Thymus (tissue), 11 donors: ENCODE results near the gene SMARCD3. TPM values are rescaled to one million over a fixed set of nuclear protein-coding genes. Genes with fewer than 3 reads are reported as not detected.

Experiments
- DNase-seq, 9 donors: peaks; one replicate each; pipeline ENCODE4 v3.0.0-alpha.2; 2013; ENCODE audit warnings: low spot score in 9 of 9, low read depth in 6 of 9, missing footprints in 1 of 9
- H3K27ac ChIP-seq, 2 donors: one replicate each; pipeline ENCODE4 v1.5.1; 2013; ENCODE audit warnings: control low read depth in 1 of 2, low read depth in 1 of 2, low read length in 1 of 2, mild to moderate bottlenecking in 1 of 2, moderate library complexity in 1 of 2
- H3K27me3 ChIP-seq, 2 donors: one replicate each; pipeline ENCODE4 v1.5.1; 2013; ENCODE audit warnings: low read length in 1 of 2; ENCODE audit not compliant: control insufficient read depth in 2 of 2, insufficient read depth in 1 of 2
- H3K36me3 ChIP-seq, 2 donors: one replicate each; pipeline ENCODE4 v1.5.1; 2013; ENCODE audit warnings: low read length in 1 of 2, mild to moderate bottlenecking in 1 of 2, moderate library complexity in 1 of 2; ENCODE audit not compliant: control insufficient read depth in 2 of 2, insufficient read depth in 2 of 2
- H3K4me1 ChIP-seq, 2 donors: one replicate each; pipeline ENCODE4 v1.5.1; 2013; ENCODE audit warnings: low read length in 2 of 2; ENCODE audit not compliant: control insufficient read depth in 2 of 2, insufficient read depth in 2 of 2
- H3K4me3 ChIP-seq, 2 donors: one replicate each; pipeline ENCODE4 v1.5.1; 2013; ENCODE audit warnings: low read length in 2 of 2, control low read depth in 1 of 2, mild to moderate bottlenecking in 1 of 2
- H3K9me3 ChIP-seq, 2 donors: one replicate each; pipeline ENCODE4 v1.5.1; 2013; ENCODE audit warnings: low read length in 1 of 2, mild to moderate bottlenecking in 1 of 2; ENCODE audit not compliant: control insufficient read depth in 2 of 2, insufficient read depth in 1 of 2
- WGBS: extraction: QIAGEN DNeasy Blood & Tissue Kit; methylation state at CpG from one replicate; pipeline ENCODE4 v1.1.7; 2013; 5-methylcytosine and 5-hydroxymethylcytosine counted together
- polyA plus RNA-seq: library from polyadenylated mRNA; stranded (reverse); fragments of 200-250 nt; gene quantifications from one replicate; pipeline ENCODE4 v1.2.3, GENCODE V29; 2013
- total RNA-seq: library from RNA; stranded (reverse); fragments of 120-200 nt; gene quantifications from one replicate; pipeline ENCODE4 v1.2.4, GENCODE V29; 2013
- donor health status: healthy.

The SMARCD3 gene
- total and polyA plus RNA-seq, 2 donors = 4.1 to 9.6 TPM

- WGBS = 74% methylated on average over 20 of the region's 20 CpGs
- Histone ChIP-seq H3K4me3 (no peak overlapping the region), H3K9me3 (no peaks in the 10 kb centered on the region), H3K4me1 (peaks cover 22 to 38% of the 10 kb centered on the region in 2 donors), H3K27me3 (peaks cover 29 to 35% of the 10 kb centered on the region in 2 donors), H3K36me3 (peaks cover 23 to 25% of the 10 kb centered on the region in 2 donors), H3K27ac (peak overlapping the region in 1 of 2 donors; percentile 77)
- DNase-seq = no peak
These were observed 6.1 kb downstream of the SMARCD3 start for GRCh38 chr7:151242159-151243044.

GRCh38 chr7:151241755-151242096 is 6.8 kb downstream of the SMARCD3 start:
- no peak for DNase-seq
- 95% methylated on average over 9 of the region's 9 CpGs for WGBS
- Histone ChIP-seq H3K4me3 (no peak overlapping the region), H3K9me3 (no peaks in the 10 kb centered on the region), H3K27ac (no peak overlapping the region), H3K36me3 (peaks cover 28 to 32% of the 10 kb centered on the region in 2 donors), H3K27me3 (peaks cover 22 to 28% of the 10 kb centered on the region in 2 donors), H3K4me1 (peaks cover 22 to 34% of the 10 kb centered on the region in 2 donors)

- Histone ChIP-seq H3K36me3 (peaks cover 30 to 37% of the 10 kb centered on the region in 2 donors), H3K27me3 (peaks cover 17 to 23% of the 10 kb centered on the region in 2 donors), H3K9me3 (no peaks in the 10 kb centered on the region), H3K4me3 (no peak overlapping the region), H3K4me1 (peaks cover 22 to 32% of the 10 kb centered on the region in 2 donors), H3K27ac (no peak overlapping the region)
- DNase-seq = no peak
- 96% methylated on average over 7 of the region's 7 CpGs for WGBS
These were observed 7.3 kb downstream of the SMARCD3 start for GRCh38 chr7:151240942-151241754.

DNA sequence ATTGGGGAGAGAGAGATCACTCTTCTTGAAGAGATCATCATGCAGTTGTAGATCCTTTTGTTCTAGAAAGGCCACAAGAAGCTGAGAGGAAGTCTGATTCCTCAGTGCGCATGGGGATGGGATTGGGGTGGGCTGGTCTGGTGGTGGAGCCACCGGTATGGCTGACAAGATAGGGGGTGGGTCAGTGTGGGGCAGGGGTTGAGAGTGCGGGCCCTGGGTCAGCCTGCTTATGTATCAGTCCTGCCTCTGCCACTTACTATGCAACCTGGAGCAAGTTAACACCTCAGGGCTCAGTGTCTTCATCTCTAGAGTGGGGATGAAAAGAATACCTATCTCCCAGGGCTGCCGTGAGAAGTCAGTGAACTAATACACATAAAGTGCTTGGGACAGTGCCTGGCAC is 8.0 kb downstream of the SMARCD3 start:
- Histone ChIP-seq H3K27me3 (peaks cover 10 to 17% of the 10 kb centered on the region in 2 donors), H3K4me1 (peaks cover 22 to 29% of the 10 kb centered on the region in 2 donors), H3K4me3 (no peak overlapping the region), H3K27ac (no peak overlapping the region), H3K36me3 (peaks cover 33 to 43% of the 10 kb centered on the region in 2 donors), H3K9me3 (no peaks in the 10 kb centered on the region)
- DNase-seq = no peak
- 96% methylated on average over 4 of the region's 4 CpGs for WGBS

DNA sequence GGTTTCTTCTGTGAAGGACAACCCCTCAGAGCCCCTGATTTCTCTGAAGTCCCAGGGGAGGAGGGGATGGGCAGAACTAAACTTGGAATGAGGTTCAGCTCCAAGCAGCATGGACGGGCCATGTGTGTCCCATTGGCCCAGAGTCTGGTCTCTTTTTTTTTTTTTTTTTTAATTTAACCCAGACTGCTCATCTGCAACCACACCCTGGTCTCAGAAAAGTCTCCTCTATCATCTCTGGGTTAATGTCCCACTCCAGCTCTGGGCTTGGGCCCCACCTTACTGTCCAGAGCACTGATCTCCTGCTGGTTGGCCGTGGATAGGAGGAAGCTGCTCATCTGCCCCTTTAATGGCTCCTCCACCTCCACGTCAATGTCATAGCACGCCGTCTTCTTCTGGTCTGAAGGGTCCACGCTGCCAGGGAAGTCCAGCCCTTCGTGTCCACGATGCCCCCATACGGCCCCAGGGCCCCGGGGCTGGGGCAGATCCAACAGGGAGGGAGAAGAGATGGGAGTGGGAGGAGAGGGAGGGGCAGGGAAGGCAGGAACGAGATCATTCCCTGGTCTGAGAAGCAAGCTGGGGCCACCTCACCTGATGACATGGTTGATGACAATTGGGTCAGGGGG is 8.5 kb downstream of the SMARCD3 start:
- WGBS = 95% methylated on average over 11 of the region's 11 CpGs
- no peak for DNase-seq
- peaks cover 39 to 49% of the 10 kb centered on the region in 2 donors for H3K36me3 ChIP-seq
- H3K4me1 ChIP-seq = peaks cover 17 to 25% of the 10 kb centered on the region in 2 donors
- H3K9me3 ChIP-seq = no peaks in the 10 kb centered on the region
- H3K27me3 ChIP-seq = peaks cover 5 to 11% of the 10 kb centered on the region in 2 donors
- no peak overlapping the region for H3K4me3 ChIP-seq
- H3K27ac ChIP-seq = no peak overlapping the region

DNA sequence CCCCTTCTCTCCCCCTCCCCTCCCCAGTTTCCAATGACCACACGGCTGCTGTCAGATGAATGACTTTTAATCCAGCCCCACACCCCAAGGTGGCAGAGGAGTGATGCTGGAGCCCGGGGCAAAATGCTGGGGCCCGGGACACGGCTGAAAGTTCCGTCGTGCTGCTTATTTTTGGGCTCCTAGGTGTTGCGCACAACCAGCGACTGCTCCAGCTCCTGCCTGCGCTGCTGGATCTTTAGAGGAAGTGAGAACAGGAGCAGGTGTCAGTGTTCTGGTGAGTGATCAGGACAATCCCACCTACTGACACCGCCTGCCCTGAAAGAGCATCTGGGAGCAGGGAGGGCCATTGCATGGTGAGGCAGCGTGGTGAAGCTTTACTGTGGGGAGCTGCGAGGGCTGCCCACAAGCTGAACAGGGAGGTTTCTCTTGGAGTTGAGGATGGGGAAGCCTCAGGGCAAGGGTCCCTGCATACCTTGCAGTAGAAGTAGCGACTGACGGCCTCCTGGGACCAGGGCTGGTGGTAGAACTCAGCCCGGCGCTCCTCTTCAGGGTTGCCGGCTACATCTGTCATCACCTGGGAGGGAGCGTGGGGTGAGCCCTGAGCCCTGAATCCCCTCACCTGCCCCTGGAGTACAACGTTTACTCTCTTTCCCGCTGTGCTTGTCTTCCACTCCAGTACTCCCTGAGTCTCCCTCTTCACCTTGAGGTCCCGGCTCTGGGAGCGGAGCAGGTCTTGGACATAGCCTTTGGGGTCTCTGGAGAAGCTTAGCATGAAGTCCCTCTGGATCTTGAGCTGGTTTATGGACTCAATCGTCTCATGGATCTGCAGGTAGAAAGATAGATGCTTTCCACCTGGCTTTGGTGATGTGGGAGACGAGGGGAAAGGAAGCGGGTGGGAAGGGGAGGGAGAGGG is 9.3 kb downstream of the SMARCD3 start:
- WGBS = 95% methylated on average over 25 of the region's 25 CpGs
- no peak overlapping the region for H3K27ac ChIP-seq
- peaks cover 0 to 4% of the 10 kb centered on the region in 2 donors for H3K27me3 ChIP-seq
- H3K4me1 ChIP-seq = peaks cover 14 to 21% of the 10 kb centered on the region in 2 donors
- DNase-seq = no peak
- H3K9me3 ChIP-seq = no peaks in the 10 kb centered on the region
- no peak overlapping the region for H3K4me3 ChIP-seq
- H3K36me3 ChIP-seq = peaks cover 42 to 53% of the 10 kb centered on the region in 2 donors

DNA sequence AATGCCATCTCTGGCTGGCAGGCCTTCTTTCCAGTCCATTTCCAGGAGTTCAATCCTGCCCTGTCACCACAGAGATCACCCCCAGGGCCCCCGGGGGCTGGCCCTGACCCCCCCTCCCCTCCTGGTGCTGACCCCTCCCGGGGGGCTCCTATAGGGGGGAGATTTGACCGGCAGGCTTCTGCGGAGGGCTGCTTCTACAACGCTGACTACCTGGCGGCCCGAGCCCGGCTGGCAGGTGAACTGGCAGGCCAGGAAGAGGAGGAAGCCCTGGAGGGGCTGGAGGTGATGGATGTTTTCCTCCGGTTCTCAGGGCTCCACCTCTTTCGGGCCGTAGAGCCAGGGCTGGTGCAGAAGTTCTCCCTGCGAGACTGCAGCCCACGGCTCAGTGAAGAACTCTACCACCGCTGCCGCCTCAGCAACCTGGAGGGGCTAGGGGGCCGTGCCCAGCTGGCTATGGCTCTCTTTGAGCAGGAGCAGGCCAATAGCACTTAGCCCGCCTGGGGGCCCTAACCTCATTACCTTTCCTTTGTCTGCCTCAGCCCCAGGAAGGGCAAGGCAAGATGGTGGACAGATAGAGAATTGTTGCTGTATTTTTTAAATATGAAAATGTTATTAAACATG is 10.2 kb downstream of the SMARCD3 start:
- Histone ChIP-seq H3K4me3 (no peak overlapping the region), H3K9me3 (no peaks in the 10 kb centered on the region), H3K36me3 (peaks cover 42 to 53% of the 10 kb centered on the region in 2 donors), H3K4me1 (peaks cover 17 to 22% of the 10 kb centered on the region in 2 donors), H3K27me3 (no peaks in the 10 kb centered on the region), H3K27ac (no peak overlapping the region)
- WGBS = 90% methylated on average over 17 of the region's 17 CpGs
- no peak for DNase-seq
